A549 (cell line): ENCODE results near the gene PLCB1. TPM values are rescaled to one million over a fixed set of nuclear protein-coding genes. Genes with fewer than 3 reads are reported as not detected.

Experiments used
- ATAC-seq, 2 experiments: fragments of 200-7000 bp in 1 of 2; fragments of >200 bp in 1 of 2; cut with Nextera tagmentation in 1 of 2; cut with Tn5 transposase in 1 of 2; 3 replicates each; pipeline versions ENCODE4 v1.8.0 to v1.9.1; 2018 to 2020; ENCODE audit warnings: mild to moderate bottlenecking in 1 of 2, moderate library complexity in 1 of 2
- CTCF ChIA-PET: fragments of 300-600 bp; sonication (Branson Sonifier 250); formaldehyde crosslinking; extraction: SDS; loops from one replicate; lab custom pipeline; 2021; ENCODE audit warnings: antibody characterized with exemption, inconsistent platforms; lab: Yijun Ruan, JAX
- POLR2A ChIA-PET: fragments of 350-600 bp; formaldehyde crosslinking; extraction: SDS; loops from one replicate; lab custom pipeline; 2021; ENCODE audit warnings: antibody characterized with exemption, inconsistent platforms; lab: Yijun Ruan, JAX
- DNase-seq, 2 experiments: peaks; one replicate each; pipeline versions ENCODE4 v3.0.0 to v3.0.0-alpha.2; 2011 to 2016; ENCODE audit warnings: low read depth in 1 of 2, low spot score in 1 of 2
- FAIRE-seq: peaks from 2 replicates; lab custom pipeline; 2011; peaks lifted over from hg19 to GRCh38; lab: Jason Lieb, UNC
- H3K27ac ChIP-seq, 2 experiments: fragments of >200 bp; sonication (Bioruptor Twin); formaldehyde crosslinking; 3 replicates each; pipeline ENCODE4 v1.5.1; 2016 to 2017
- H3K4me1 ChIP-seq: fragments of >200 bp; sonication (Bioruptor Twin); formaldehyde crosslinking; 3 replicates; pipeline ENCODE4 v1.6.1; 2016
- H3K4me2 ChIP-seq: fragments of >200 bp; sonication (Bioruptor Twin); formaldehyde crosslinking; 3 replicates; pipeline ENCODE4 v1.6.1; 2016
- H3K4me3 ChIP-seq: fragments of >200 bp; sonication (Bioruptor Twin); formaldehyde crosslinking; 3 replicates; pipeline ENCODE4 v1.5.1; 2016
- H3K9me3 ChIP-seq: fragments of >200 bp; sonication (Bioruptor Twin); formaldehyde crosslinking; 3 replicates; pipeline ENCODE4 v1.6.1; 2016
- CBX8 ChIP-seq: fragments of 200-600 bp; sonication (generic); IDR thresholded peaks from 2 replicates; pipeline ENCODE4 v1.6.1; 2016
- CEBPB ChIP-seq, 2 experiments: fragments of >200 bp in 1 of 2; sonication (Bioruptor Twin) in 1 of 2; formaldehyde crosslinking in 1 of 2; IDR thresholded peaks; 2 replicates each; pipeline ENCODE4 v1.6.1; 2012 to 2016
- E2F6 ChIP-seq: IDR thresholded peaks from 2 replicates; pipeline ENCODE4 v1.6.1; 2012; ENCODE audit warnings: low read depth, borderline replicate concordance
- EHMT2 ChIP-seq: fragments of 200-600 bp; sonication (generic); IDR thresholded peaks from 2 replicates; pipeline ENCODE4 v1.6.1; 2016; ENCODE audit warnings: antibody characterized with exemption, low read depth, mild to moderate bottlenecking, moderate library complexity
- EP300 ChIP-seq, 2 experiments: fragments of >200 bp; sonication (Bioruptor Twin); formaldehyde crosslinking; IDR thresholded peaks; 2 replicates in 1 of 2; 3 replicates in 1 of 2; pipeline ENCODE4 v1.6.1; 2016 to 2017
- FOSB ChIP-seq: fragments of 250-450 bp; sonication (Bioruptor Pico); IDR thresholded peaks from 2 replicates; pipeline ENCODE4 v1.5.0; 2020; ENCODE audit warnings: mild to moderate bottlenecking, moderate library complexity
- FOSL2 ChIP-seq, 2 experiments: fragments of 450-650 bp in 1 of 2; fragments of >200 bp in 1 of 2; sonication (Bioruptor Twin) in 1 of 2; formaldehyde crosslinking; IDR thresholded peaks; 2 replicates each; pipeline versions ENCODE4 v1.5.0 to v1.6.1; 2016 to 2020; ENCODE audit warnings: mild to moderate bottlenecking in 1 of 2, moderate library complexity in 1 of 2
- GATA3 ChIP-seq: IDR thresholded peaks from 2 replicates; pipeline ENCODE4 v1.6.1; 2012; ENCODE audit warnings: borderline replicate concordance
- HES2 ChIP-seq: fragments of >200 bp; sonication (Bioruptor Twin); formaldehyde crosslinking; IDR thresholded peaks from 2 replicates; pipeline ENCODE4 v1.6.1; 2016
- HEYL ChIP-seq: fragments of 250-450 bp; sonication (Bioruptor Pico); IDR thresholded peaks from 2 replicates; pipeline ENCODE4 v1.8.0; 2021; ENCODE audit warnings: mild to moderate bottlenecking, moderate library complexity
- KDM5A ChIP-seq: fragments of 200-600 bp; sonication (generic); IDR thresholded peaks from 2 replicates; pipeline ENCODE4 v1.6.1; 2016; ENCODE audit warnings: antibody characterized with exemption, mild to moderate bottlenecking
- MAZ ChIP-seq: fragments of 150-350 bp; IDR thresholded peaks from 2 replicates; pipeline ENCODE4 v1.6.1; 2014; ENCODE audit warnings: antibody characterized with exemption, low read depth, low read length, borderline replicate concordance
- MYC ChIP-seq: IDR thresholded peaks from 2 replicates; pipeline ENCODE4 v1.6.1; 2012; ENCODE audit warnings: mild to moderate bottlenecking, inconsistent platforms, low read length, improper control_type of control experiment, borderline replicate concordance
- NPAS2 ChIP-seq: fragments of 250-450 bp; sonication (Bioruptor Pico); IDR thresholded peaks from 2 replicates; pipeline ENCODE4 v1.8.0; 2022; ENCODE audit warnings: mild to moderate bottlenecking, moderate library complexity, borderline replicate concordance
- NR3C1 ChIP-seq: fragments of >200 bp; sonication (Bioruptor Twin); formaldehyde crosslinking; IDR thresholded peaks from 3 replicates; pipeline ENCODE4 v1.6.1; 2017
- PHF8 ChIP-seq: fragments of 200-600 bp; sonication (generic); IDR thresholded peaks from 2 replicates; pipeline ENCODE4 v1.6.1; 2016; ENCODE audit warnings: low read depth, mild to moderate bottlenecking, antibody characterized with exemption, moderate library complexity, borderline replicate concordance
- POLR2A ChIP-seq: IDR thresholded peaks from 2 replicates; pipeline ENCODE4 v1.6.1; 2012; ENCODE audit warnings: mild to moderate bottlenecking, low read length
- POLR2AphosphoS2 ChIP-seq: conservative IDR thresholded peaks from 2 replicates; pipeline ENCODE4 v1.6.1; 2012; ENCODE audit warnings: low read length, improper control_type of control experiment, inconsistent platforms
- REST ChIP-seq: fragments of 200-600 bp; sonication (generic); IDR thresholded peaks from 2 replicates; pipeline ENCODE4 v1.6.1; 2016; ENCODE audit warnings: antibody characterized with exemption, mild to moderate bottlenecking, moderate library complexity
- RFX5 ChIP-seq: fragments of 450-650 bp; IDR thresholded peaks from 2 replicates; pipeline ENCODE4 v1.7.1; 2014; ENCODE audit warnings: antibody characterized with exemption, mild to moderate bottlenecking, moderate library complexity
- TP53 ChIP-seq: fragments of 250-450 bp; sonication (Bioruptor Pico); IDR thresholded peaks from 2 replicates; pipeline ENCODE4 v1.5.0; 2021; ENCODE audit warnings: mild to moderate bottlenecking, moderate library complexity
- USF2 ChIP-seq: fragments of 450-650 bp; IDR thresholded peaks from 2 replicates; pipeline ENCODE4 v1.6.1; 2014; ENCODE audit warnings: antibody characterized with exemption
- WGBS: methylation state at CpG from one replicate; pipeline ENCODE4 v1.1.6; 2017; ENCODE audit errors: missing lambda C conversion rate; 5-methylcytosine and 5-hydroxymethylcytosine counted together
- polyA plus RNA-seq, 4 experiments: library from polyadenylated mRNA; depleted of rRNA in 3 of 4; stranded (reverse); fragments of >200 nt; fragmentation: RNase III in 1 of 4; extraction: RNeasy Plus Mini Kit Qiagen cat#74134 plus additional on column Dnase treatment in 1 of 4; gene quantifications; 2 replicates in 3 of 4; 3 replicates in 1 of 4; pipeline ENCODE4 v1.2.3, GENCODE V29; 2011 to 2017

The PLCB1 gene
- polyA plus RNA-seq, 2 of the 4 experiments (the other 2 are of a cell fraction): 0.97 to 6.3 TPM

- FAIRE-seq (no peak), ATAC-seq (no peak), DNase-seq (no peak)
- no peak overlapping the region for H3K4me2 ChIP-seq
- no peaks in the 10 kb centered on the region for H3K9me3 ChIP-seq
- H3K27ac ChIP-seq: no peak overlapping the region
- TF ChIP-seq POLR2A: no peak
- TF ChIP-seq POLR2AphosphoS2: no peak
- no peak for TF ChIP-seq E2F6
- no peak for TF ChIP-seq HEYL (CRISPR knock-in tag)
- no peak for TF ChIP-seq FOSB
- TF ChIP-seq EHMT2: no peak
- no peak for TF ChIP-seq PHF8
- TF ChIP-seq HES2: no peak
- TF ChIP-seq GATA3: no peak
- TF ChIP-seq MAZ: no peak
- TF ChIP-seq KDM5A: no peak
- no peak for TF ChIP-seq EP300 (IDR thresholded peaks at IDR 0.05)
- no peak for TF ChIP-seq NPAS2 (CRISPR knock-in tag)
- H3K4me1 ChIP-seq: no peaks in the 10 kb centered on the region
- ChIA-PET CTCF (interaction anchor here (1.4 kb wide), 1 partner anchor 10 kb away, joined by 4 read pairs; no protein-coding TSS in a partner anchor), POLR2A (no interaction called here)
- H3K4me3 ChIP-seq: no peak overlapping the region
These were observed 441.6 kb downstream of the PLCB1 start for GRCh38 chr20:8573686-8574085.

GRCh38 chr20:8575114-8575513 lies 443.0 kb downstream of the PLCB1 start:
- no peak for TF ChIP-seq NR3C1
- no peak for TF ChIP-seq FOSL2 (IDR thresholded peaks at IDR 0.05)
- no peak for TF ChIP-seq FOSL2 (CRISPR knock-in tag; IDR thresholded peaks at IDR 0.05)
- TF ChIP-seq FOSB: no peak
- TF ChIP-seq CBX8: no peak
- TF ChIP-seq USF2: no peak
- no peak for TF ChIP-seq POLR2AphosphoS2
- TF ChIP-seq CEBPB (IDR thresholded peaks at IDR 0.05): no peak
- no peak for TF ChIP-seq EHMT2
- no peak for TF ChIP-seq KDM5A
- no peak for TF ChIP-seq RFX5
- TF ChIP-seq REST: no peak
- TF ChIP-seq MYC: no peak
- no peak for TF ChIP-seq TP53 (CRISPR knock-in tag)
- no peak overlapping the region for H3K4me2 ChIP-seq
- CTCF ChIA-PET: no interaction called here
- no peaks in the 10 kb centered on the region for H3K9me3 ChIP-seq
- WGBS: 33% methylated on average over 3 of the region's 3 CpGs
- no peak overlapping the region for H3K27ac ChIP-seq
- no peak for DNase-seq
- ATAC-seq: no peak
- no peaks in the 10 kb centered on the region for H3K4me1 ChIP-seq
- POLR2A ChIA-PET: no interaction called here
- no peak for FAIRE-seq
- H3K4me3 ChIP-seq: no peak overlapping the region
